SU-DHL-6 (cell line): ENCODE data around the gene ATP2B2.
"Not testable (repeated sequence)": the region's sequence is repeated elsewhere in the genome, so short reads cannot be mapped to it uniquely, and the experiment has no call there.

ENCODE experiments used
- H2AFZ ChIP-seq: fragments of 200-600 bp; sonication (generic); 2 replicates; pipeline ENCODE4 v1.6.1; 2014; ENCODE audit warnings: low read depth, mild to moderate bottlenecking, moderate library complexity, mixed read lengths, antibody characterized with exemption, low read length; ENCODE audit not compliant: severe bottlenecking
- H3F3A ChIP-seq: fragments of 200-600 bp; shearing (Covaris generic); 2 replicates; pipeline ENCODE4 v1.6.0; 2016; ENCODE audit warnings: antibody characterized with exemption, mild to moderate bottlenecking; ENCODE audit not compliant: insufficient read depth
- H3K27ac ChIP-seq: fragments of 200-600 bp; sonication (generic); 2 replicates; pipeline ENCODE4 v1.5.1; 2016; ENCODE audit warnings: low read depth, mild to moderate bottlenecking, low read length, moderate library complexity, mixed read lengths
- H3K27me3 ChIP-seq: fragments of 200-600 bp; sonication (generic), shearing (Covaris generic); 2 replicates; pipeline ENCODE4 v1.6.0; 2014; ENCODE audit warnings: mild to moderate bottlenecking, low read length
- H3K36me3 ChIP-seq: fragments of 200-600 bp; sonication (generic); 2 replicates; pipeline ENCODE4 v1.6.1; 2014; ENCODE audit warnings: mild to moderate bottlenecking, low read length, mixed read lengths
- H3K4me2 ChIP-seq: fragments of 300-600, 200-600 bp; shearing (Covaris generic), sonication (generic); 2 replicates; pipeline ENCODE4 v1.6.0; 2014; ENCODE audit warnings: low read length, low read depth, mild to moderate bottlenecking; ENCODE audit not compliant: poor library complexity, severe bottlenecking
- H3K4me3 ChIP-seq: fragments of 200-600 bp; sonication (generic); 2 replicates; pipeline ENCODE4 v1.5.1; 2014; ENCODE audit warnings: antibody characterized with exemption, low read length, mild to moderate bottlenecking, mixed read lengths; ENCODE audit not compliant: insufficient read depth, poor library complexity, severe bottlenecking
- H3K79me2 ChIP-seq: fragments of 200-600 bp; sonication (generic); 2 replicates; pipeline ENCODE4 v1.6.1; 2014; ENCODE audit warnings: mild to moderate bottlenecking, low read length, moderate library complexity; ENCODE audit not compliant: insufficient read depth
- H3K9ac ChIP-seq: fragments of 200-600 bp; sonication (generic); 2 replicates; pipeline ENCODE4 v1.7.0; 2014; ENCODE audit warnings: mild to moderate bottlenecking, low read length
- H3K9me2 ChIP-seq: fragments of 200-600 bp; sonication (generic); replicated peaks from 2 replicates; pipeline ENCODE4 v1.6.1; 2014; ENCODE audit warnings: low read length; ENCODE audit not compliant: insufficient read depth
- H3K9me3 ChIP-seq: fragments of 200-600 bp; sonication (generic); 2 replicates; pipeline ENCODE4 v1.6.1; 2014; ENCODE audit warnings: low read length, mixed read lengths; ENCODE audit not compliant: insufficient read depth
- H4K20me1 ChIP-seq: fragments of 200-600 bp; sonication (generic); 2 replicates; pipeline ENCODE4 v1.6.1; 2014; ENCODE audit warnings: low read depth, mild to moderate bottlenecking, antibody characterized with exemption, low read length, moderate library complexity, mixed read lengths
- CTCF ChIP-seq: fragments of 200-600 bp; sonication (generic); IDR thresholded peaks from one replicate; pipeline ENCODE4 v1.5.1; 2017; ENCODE audit warnings: antibody characterized with exemption, mild to moderate bottlenecking, low read length, moderate library complexity; ENCODE audit not compliant: insufficient read depth, poor library complexity, severe bottlenecking
- EZH2phosphoT487 ChIP-seq: fragments of 200-600 bp; sonication (generic), shearing (Covaris generic); conservative IDR thresholded peaks from 2 replicates; pipeline ENCODE4 v1.6.1; 2018; ENCODE audit warnings: mild to moderate bottlenecking, antibody characterized with exemption, low read length, moderate library complexity, mixed read lengths

The ATP2B2 gene

GRCh38 chr3:10384541-10385360 lies 120.6 kb downstream of the ATP2B2 start:
- Histone ChIP-seq H3K9ac (no peak overlapping the region), H3K36me3 (no peaks in the 10 kb centered on the region), H2AFZ (no peak overlapping the region), H3K79me2 (no peaks in the 10 kb centered on the region), H3K9me3 (no peaks in the 10 kb centered on the region), H3K9me2 (no peaks in the 10 kb centered on the region), H4K20me1 (no peaks in the 10 kb centered on the region), H3K27ac (no peak overlapping the region), H3K4me3 (no peak overlapping the region), H3K27me3 (no peaks in the 10 kb centered on the region), H3F3A (no peaks in the 10 kb centered on the region), H3K4me2 (no peak overlapping the region)
- TF ChIP-seq CTCF (no peak), EZH2phosphoT487 (no peak)

GRCh38 chr3:10383850-10384248 lies 121.5 kb downstream of the ATP2B2 start:
- Histone ChIP-seq H3K36me3 (no peaks in the 10 kb centered on the region), H3K4me2 (no peak overlapping the region), H3K4me3 (no peak overlapping the region), H3K9me2 (no peaks in the 10 kb centered on the region), H3K9me3 (no peaks in the 10 kb centered on the region), H3F3A (no peaks in the 10 kb centered on the region), H3K9ac (no peak overlapping the region), H4K20me1 (no peaks in the 10 kb centered on the region), H2AFZ (no peak overlapping the region), H3K79me2 (no peaks in the 10 kb centered on the region), H3K27ac (no peak overlapping the region), H3K27me3 (no peaks in the 10 kb centered on the region)
- TF ChIP-seq EZH2phosphoT487: no peak
- no peak for TF ChIP-seq CTCF

GRCh38 chr3:10382892-10383849 lies 122.2 kb downstream of the ATP2B2 start:
- Histone ChIP-seq H3K9me3 (no peaks in the 10 kb centered on the region), H3K36me3 (no peaks in the 10 kb centered on the region), H3F3A (no peaks in the 10 kb centered on the region), H3K4me2 (no peak overlapping the region), H3K9me2 (no peaks in the 10 kb centered on the region), H2AFZ (no peak overlapping the region), H3K79me2 (no peaks in the 10 kb centered on the region), H4K20me1 (no peaks in the 10 kb centered on the region), H3K4me3 (no peak overlapping the region), H3K9ac (no peak overlapping the region), H3K27me3 (no peaks in the 10 kb centered on the region), H3K27ac (no peak overlapping the region)
- no peak for TF ChIP-seq CTCF
- no peak for TF ChIP-seq EZH2phosphoT487

GRCh38 chr3:10382445-10382844 lies 122.9 kb downstream of the ATP2B2 start:
- H4K20me1 ChIP-seq, H3K9ac ChIP-seq, H3K79me2 ChIP-seq, H2AFZ ChIP-seq, H3K9me3 ChIP-seq, H3F3A ChIP-seq, H3K27ac ChIP-seq, H3K9me2 ChIP-seq, H3K27me3 ChIP-seq, H3K4me3 ChIP-seq, H3K4me2 ChIP-seq, H3K36me3 ChIP-seq: not testable (repeated sequence)
